Skeletal muscle tissue (tissue), 4 donors: Measurements from ENCODE around the gene STARD3NL. TPM values are rescaled to one million over a fixed set of nuclear protein-coding genes. Genes with fewer than 3 reads are reported as not detected.
"Not testable (repeated sequence)": the region's sequence is repeated elsewhere in the genome, so short reads cannot be mapped to it uniquely, and the experiment has no call there.

ENCODE experiments used
- H3K27ac ChIP-seq: one replicate; pipeline ENCODE4 v1.7.0; 2013; ENCODE audit warnings: mild to moderate bottlenecking, low read depth, low read length, inconsistent platforms
- H3K27me3 ChIP-seq, 3 donors: one replicate each; pipeline ENCODE4 v1.7.0; 2013; ENCODE audit warnings: low read length in 3 of 3; ENCODE audit not compliant: control insufficient read depth in 3 of 3, insufficient read depth in 3 of 3
- H3K36me3 ChIP-seq, 3 donors: one replicate each; pipeline ENCODE4 v1.7.0; 2013; ENCODE audit warnings: low read length in 3 of 3; ENCODE audit not compliant: control insufficient read depth in 3 of 3, insufficient read depth in 3 of 3
- H3K4me1 ChIP-seq, 3 donors: one replicate each; pipeline ENCODE4 v1.7.0; 2013; ENCODE audit warnings: low read length in 3 of 3, mild to moderate bottlenecking in 3 of 3; ENCODE audit not compliant: control insufficient read depth in 3 of 3, insufficient read depth in 3 of 3
- H3K4me3 ChIP-seq, 3 donors: one replicate each; pipeline ENCODE4 v1.7.0; 2013; ENCODE audit warnings: low read length in 3 of 3
- H3K9ac ChIP-seq, 3 donors: one replicate each; pipeline ENCODE4 v1.7.0; 2013; ENCODE audit warnings: low read length in 3 of 3, mild to moderate bottlenecking in 3 of 3, moderate library complexity in 2 of 3, low read depth in 1 of 3
- H3K9me3 ChIP-seq, 3 donors: one replicate each; pipeline ENCODE4 v1.7.0; 2013; ENCODE audit warnings: low read length in 3 of 3; ENCODE audit not compliant: control insufficient read depth in 3 of 3
- total RNA-seq: library from RNA; depleted of rRNA; stranded (reverse); fragments of >200 nt; gene quantifications from one replicate; pipeline ENCODE4 v1.2.3, GENCODE V29; 2014
- donor health status: Osteomylitis.

The STARD3NL gene
- total RNA-seq, 1 donor from 2014 or later: 28.2 TPM

DNA sequence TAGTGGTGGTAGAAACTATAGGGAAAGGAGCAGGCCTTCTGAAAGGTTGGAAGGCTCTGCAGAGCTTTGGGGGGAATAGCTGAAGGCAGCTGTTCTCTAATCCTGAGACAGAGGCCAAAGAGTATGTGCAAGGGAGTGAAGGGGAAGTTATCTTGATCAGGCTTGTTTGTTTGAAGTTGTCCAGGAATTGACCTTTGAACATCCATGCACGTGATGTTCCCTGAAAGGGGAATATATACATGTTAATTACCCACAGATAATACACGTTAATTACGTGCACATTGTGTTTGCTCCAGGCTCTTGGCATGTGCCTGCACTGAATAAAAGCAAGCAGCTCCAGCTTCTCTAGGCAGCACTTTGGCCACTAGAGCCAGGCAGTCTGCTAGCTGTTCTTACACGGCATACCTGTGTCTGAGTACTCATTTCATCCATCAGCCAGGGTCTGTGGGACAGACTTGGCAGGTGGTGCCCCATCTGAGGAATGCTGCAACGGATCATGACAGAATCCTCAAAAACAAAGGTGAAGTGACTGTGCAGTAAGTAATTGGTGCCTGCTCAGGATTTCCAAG lies 18.0 kb upstream of the STARD3NL start:
- H3K9me3 ChIP-seq: no peaks in the 10 kb centered on the region
- no peak overlapping the region for H3K9ac ChIP-seq
- H3K27ac ChIP-seq: no peak overlapping the region
- H3K36me3 ChIP-seq: no peaks in the 10 kb centered on the region
- H3K27me3 ChIP-seq: no peaks in the 10 kb centered on the region
- no peaks in the 10 kb centered on the region for H3K4me1 ChIP-seq
- no peak overlapping the region for H3K4me3 ChIP-seq

DNA sequence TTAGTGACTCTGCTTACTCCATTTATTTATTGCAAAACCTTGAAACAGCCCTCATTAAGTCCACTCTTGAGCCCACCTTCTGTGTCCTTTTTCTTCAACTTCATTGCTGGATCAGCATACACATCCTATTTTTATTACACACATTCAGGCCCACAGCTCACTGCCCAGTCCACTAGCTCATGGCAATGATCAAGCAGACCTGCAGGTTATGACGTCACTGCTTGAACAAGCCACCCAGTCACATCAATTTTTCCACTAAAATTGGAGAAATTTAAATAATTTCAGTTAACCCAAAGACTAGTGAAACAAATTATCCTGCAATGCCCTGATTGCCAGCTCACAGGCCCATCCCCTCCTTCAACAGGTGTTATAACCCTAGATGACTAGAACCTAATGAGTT lies 16.0 kb upstream of the STARD3NL start:
- Histone ChIP-seq H3K4me1 (no peaks in the 10 kb centered on the region), H3K9ac (no peak overlapping the region), H3K9me3 (no peaks in the 10 kb centered on the region), H3K36me3 (no peaks in the 10 kb centered on the region), H3K4me3 (no peak overlapping the region), H3K27ac (no peak overlapping the region), H3K27me3 (no peaks in the 10 kb centered on the region)

DNA sequence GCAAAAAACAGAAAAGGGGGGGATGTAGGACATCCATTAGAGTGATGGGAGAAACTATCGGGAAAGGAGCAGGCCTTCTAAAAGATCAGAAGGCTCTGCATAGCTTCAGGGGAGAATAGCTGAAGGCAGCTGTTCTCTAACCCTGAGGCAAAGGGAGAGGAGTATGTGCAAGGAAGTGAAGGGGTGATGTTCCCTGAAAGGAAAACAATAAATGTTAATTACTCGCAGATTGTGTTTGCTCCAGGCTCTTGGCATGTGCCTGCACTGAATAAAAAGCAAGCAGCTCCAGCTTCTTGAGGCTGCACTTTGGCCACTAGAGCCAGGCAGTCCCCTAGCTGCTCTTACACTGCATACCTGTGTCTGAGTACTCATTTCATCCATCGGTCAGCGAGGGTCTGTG lies 14.4 kb upstream of the STARD3NL start:
- Histone ChIP-seq H3K9me3 (no peaks in the 10 kb centered on the region), H3K4me1 (no peaks in the 10 kb centered on the region), H3K9ac (no peak overlapping the region), H3K36me3 (no peaks in the 10 kb centered on the region), H3K27ac (no peak overlapping the region), H3K4me3 (no peak overlapping the region), H3K27me3 (no peaks in the 10 kb centered on the region)

DNA sequence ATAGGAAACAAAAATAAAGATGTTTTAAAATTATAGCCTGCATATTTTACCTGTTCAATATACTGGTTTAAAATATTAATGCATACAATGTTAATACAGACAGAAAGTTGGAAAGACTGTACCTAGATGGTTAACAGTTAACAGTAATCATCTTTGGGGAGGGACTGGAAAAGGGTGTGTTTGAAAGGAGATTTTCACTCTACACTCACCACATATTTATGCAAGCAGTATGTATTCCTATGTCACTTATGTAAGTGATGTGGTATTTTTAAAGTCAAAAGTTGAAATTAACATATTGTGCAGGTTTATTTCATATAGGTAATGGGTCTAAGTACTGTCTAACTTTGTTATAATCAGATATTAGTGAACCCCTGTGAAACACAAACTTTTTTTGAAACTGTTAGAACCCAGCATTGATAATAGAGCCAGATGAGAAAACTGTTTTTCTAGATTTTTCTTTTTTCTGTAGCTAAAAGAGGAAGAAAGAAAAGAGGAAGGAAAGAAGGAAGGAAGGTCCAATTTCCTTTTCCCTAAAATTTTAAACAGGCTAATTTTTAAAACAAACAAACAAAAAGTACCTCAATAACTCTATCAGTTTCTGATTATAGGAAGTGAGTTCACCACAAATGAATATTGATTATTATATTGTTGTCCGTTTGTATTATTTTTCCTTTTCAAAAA lies 9.0 kb upstream of the STARD3NL start:
- Histone ChIP-seq H3K4me1 (peaks cover 0 to 4% (median 0%) of the 10 kb centered on the region in 3 donors), H3K9me3 (no peaks in the 10 kb centered on the region), H3K4me3 (no peak overlapping the region), H3K27me3 (no peaks in the 10 kb centered on the region), H3K9ac (no peak overlapping the region), H3K27ac (no peak overlapping the region), H3K36me3 (no peaks in the 10 kb centered on the region)

DNA sequence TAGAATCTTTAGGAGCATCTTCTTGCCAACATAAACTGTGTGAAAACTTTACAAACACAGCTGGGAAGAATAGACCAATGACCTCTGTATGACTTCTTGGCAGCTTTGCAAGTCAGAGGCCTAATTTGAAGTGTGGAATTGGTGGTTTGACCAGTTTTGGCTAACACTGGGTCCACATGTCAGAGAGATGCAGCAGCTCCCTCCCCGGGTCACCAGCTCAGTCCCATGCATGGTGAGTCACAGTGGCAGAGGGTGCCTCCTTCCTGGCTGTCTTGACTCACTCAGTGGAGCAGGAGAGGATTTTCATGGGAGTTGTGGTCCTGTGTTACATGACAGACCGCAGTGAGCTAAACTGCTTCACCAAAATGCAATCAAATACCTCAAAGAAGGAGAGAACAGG lies 8.2 kb upstream of the STARD3NL start:
- H3K27me3 ChIP-seq: no peaks in the 10 kb centered on the region
- H3K4me3 ChIP-seq: no peak overlapping the region
- H3K9ac ChIP-seq: no peak overlapping the region
- no peak overlapping the region for H3K27ac ChIP-seq
- peaks cover 0 to 4% (median 0%) of the 10 kb centered on the region in 3 donors for H3K4me1 ChIP-seq
- no peaks in the 10 kb centered on the region for H3K36me3 ChIP-seq
- H3K9me3 ChIP-seq: no peaks in the 10 kb centered on the region

DNA sequence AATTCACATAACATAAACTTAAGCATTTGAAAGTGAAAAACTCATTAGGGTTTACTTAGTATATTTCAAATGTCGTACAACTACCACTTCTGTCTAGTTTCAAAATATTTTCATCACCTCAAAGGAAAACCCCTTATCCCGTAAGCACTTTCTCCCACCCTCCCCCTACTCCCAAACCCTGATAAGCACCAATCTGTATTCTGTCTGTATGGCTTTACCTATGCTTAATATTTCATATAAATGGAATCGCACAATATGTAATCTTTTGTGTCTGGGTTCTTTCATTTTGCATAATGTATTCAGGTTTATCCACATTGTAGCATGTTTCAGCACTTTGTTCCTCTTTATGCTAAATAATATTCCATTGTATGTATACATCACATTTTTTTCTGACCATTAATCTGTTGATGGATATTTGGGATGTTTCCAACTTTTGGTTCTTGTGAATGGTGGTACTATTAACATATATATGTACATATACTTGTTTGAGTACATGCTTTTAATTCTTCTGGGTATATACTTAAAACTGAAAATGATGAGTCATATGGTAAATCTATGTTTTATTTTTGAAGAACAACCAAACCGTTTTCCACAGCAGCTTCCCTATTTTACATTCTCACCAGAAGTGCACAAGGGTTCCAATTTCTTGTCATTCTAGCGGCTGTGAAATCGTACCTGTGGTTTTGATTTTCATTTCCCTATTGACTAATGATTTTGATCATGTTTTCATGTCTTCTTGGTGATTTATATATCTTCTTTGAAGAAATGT lies 6.2 kb upstream of the STARD3NL start:
- Histone ChIP-seq H3K27ac (no peak overlapping the region), H3K36me3 (no peaks in the 10 kb centered on the region), H3K4me3 (no peak overlapping the region), H3K9ac (no peak overlapping the region), H3K4me1 (peaks cover 0 to 4% (median 0%) of the 10 kb centered on the region in 3 donors), H3K27me3 (no peaks in the 10 kb centered on the region), H3K9me3 (no peaks in the 10 kb centered on the region)

DNA sequence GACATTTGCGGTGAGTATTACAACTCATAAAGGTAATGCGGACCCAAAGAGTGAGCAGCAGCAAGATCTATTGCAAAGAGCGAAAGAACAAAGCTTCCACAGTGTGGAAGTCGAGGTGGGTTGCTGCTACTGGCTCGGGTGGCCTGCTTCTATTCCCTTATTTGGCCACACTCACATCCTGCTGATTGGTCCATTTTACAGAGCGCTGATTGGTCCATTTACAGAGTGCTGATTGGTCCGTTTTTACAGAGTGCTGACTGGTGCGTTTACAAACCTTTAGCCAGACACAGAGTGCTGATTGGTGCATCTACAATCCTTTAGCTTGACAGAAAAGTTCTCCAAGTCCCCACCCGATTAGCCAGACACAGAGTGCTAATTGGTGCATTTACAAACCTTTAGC lies 2.5 kb upstream of the STARD3NL start:
- H3K27me3 ChIP-seq, H3K9me3 ChIP-seq, H3K36me3 ChIP-seq, H3K4me3 ChIP-seq, H3K27ac ChIP-seq, H3K9ac ChIP-seq: not testable (repeated sequence)
- H3K4me1 ChIP-seq: peaks cover 12 to 16% (median 13%) of the 10 kb centered on the region in 3 donors

DNA sequence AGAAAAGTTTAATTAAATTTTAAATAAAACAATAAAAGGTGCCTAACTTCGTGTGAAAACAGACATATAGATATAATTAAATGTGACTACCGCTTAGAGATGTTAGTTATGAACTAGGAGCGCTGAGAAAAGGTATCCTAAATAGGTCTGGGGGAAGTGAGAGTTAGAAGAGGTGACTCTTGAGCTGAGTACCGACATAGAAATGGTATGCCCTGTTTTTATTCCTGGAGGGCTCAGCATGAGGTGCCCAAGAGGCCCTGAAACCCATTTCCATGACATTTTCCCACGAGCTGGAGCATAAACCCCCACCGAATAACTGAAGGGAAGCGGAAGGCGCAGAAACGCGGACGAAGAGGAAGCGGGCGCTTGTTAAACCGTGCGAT lies 433 bp upstream of the STARD3NL start:
- no peaks in the 10 kb centered on the region for H3K9me3 ChIP-seq
- peak overlapping the region; percentile 62 to 91 (median 84) for H3K9ac ChIP-seq
- peak overlapping the region; percentile 88 to 93 (median 91) for H3K4me3 ChIP-seq
- peaks cover 12 to 19% (median 15%) of the 10 kb centered on the region in 3 donors for H3K4me1 ChIP-seq
- H3K36me3 ChIP-seq: no peaks in the 10 kb centered on the region
- H3K27ac ChIP-seq: peak overlapping the region; percentile 89
- H3K27me3 ChIP-seq: no peaks in the 10 kb centered on the region

DNA sequence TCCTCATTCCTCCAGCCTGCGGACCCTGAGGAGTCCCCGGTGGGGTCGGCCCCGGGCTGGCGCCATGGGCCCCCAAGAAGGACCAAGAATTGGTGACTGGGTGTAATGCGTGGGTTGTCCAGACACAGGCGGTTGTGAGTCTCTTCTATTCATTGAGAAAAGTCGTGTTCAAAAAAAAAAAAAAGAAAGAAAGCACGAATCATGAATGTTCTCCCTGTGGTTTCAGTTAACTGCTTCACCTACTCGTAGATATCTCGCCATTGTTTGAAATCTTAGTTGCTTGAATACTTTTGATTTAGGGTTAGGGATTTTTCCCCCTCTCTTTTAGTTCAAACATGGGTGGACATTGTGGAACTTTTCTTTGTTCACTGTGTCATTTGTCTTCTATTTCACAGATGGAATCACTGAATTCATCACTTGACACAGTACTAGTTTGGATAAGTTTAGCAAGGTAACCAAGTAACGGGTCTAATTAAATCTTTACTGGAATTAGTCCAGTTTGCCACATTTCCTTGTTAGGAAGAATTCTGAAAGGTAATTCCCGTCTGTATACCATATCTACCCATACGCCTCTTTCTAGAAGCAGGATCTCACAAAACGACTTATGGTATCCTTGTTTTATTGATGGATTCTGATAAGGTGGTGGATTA lies 775 bp downstream of the STARD3NL start:
- H3K4me3 ChIP-seq: peak overlapping the region; percentile 88 to 93 (median 91)
- peaks cover 12 to 19% (median 15%) of the 10 kb centered on the region in 3 donors for H3K4me1 ChIP-seq
- no peaks in the 10 kb centered on the region for H3K36me3 ChIP-seq
- H3K9ac ChIP-seq: peak overlapping the region; percentile 84 to 91 (median 90)
- H3K9me3 ChIP-seq: no peaks in the 10 kb centered on the region
- H3K27ac ChIP-seq: peak overlapping the region; percentile 89
- H3K27me3 ChIP-seq: no peaks in the 10 kb centered on the region
